GM21619 (cell line): ENCODE measurements around the gene WIPF1.

Source experiments
- ATAC-seq: cut with Tn5 transposase; IDR thresholded peaks from one replicate; pipeline ENCODE4 v1.9.1; 2021; ENCODE audit not compliant: unreplicated experiment

WIPF1 gene

GRCh38 chr2:174623106-174623637, 25.6 kb upstream of the WIPF1 start:
- no peak for ATAC-seq

GRCh38 chr2:174621323-174621722, 23.7 kb upstream of the WIPF1 start:
- no peak for ATAC-seq

- ATAC-seq = no peak
These were observed 20.6 kb upstream of the WIPF1 start for GRCh38 chr2:174618179-174618578.

- no peak for ATAC-seq
These were observed 20.1 kb upstream of the WIPF1 start for GRCh38 chr2:174617718-174618117.

GRCh38 chr2:174617120-174617519, 19.5 kb upstream of the WIPF1 start:
- no peak for ATAC-seq

GRCh38 chr2:174615871-174616436, 18.4 kb upstream of the WIPF1 start:
- ATAC-seq = peak; percentile 40

GRCh38 chr2:174614261-174614660, 16.7 kb upstream of the WIPF1 start:
- ATAC-seq = no peak

- ATAC-seq = no peak
These were observed 15.9 kb upstream of the WIPF1 start for GRCh38 chr2:174613531-174613930.

GRCh38 chr2:174612970-174613369, 15.4 kb upstream of the WIPF1 start:
- no peak for ATAC-seq

- no peak for ATAC-seq
These were observed 14.2 kb upstream of the WIPF1 start for GRCh38 chr2:174611854-174612253.

- ATAC-seq = peak; percentile 1
These were observed 13.4 kb upstream of the WIPF1 start for GRCh38 chr2:174611006-174611405.

- peak; percentile 20 for ATAC-seq
These were observed 12.8 kb upstream of the WIPF1 start for GRCh38 chr2:174610243-174610995.

GRCh38 chr2:174609261-174609660, 11.7 kb upstream of the WIPF1 start:
- no peak for ATAC-seq

- ATAC-seq = peak; percentile 37
These were observed 11.2 kb upstream of the WIPF1 start for GRCh38 chr2:174608866-174609214.

- ATAC-seq = peak; percentile 76
These were observed 10.6 kb upstream of the WIPF1 start for GRCh38 chr2:174607989-174608865.

GRCh38 chr2:174607584-174607983, 10.0 kb upstream of the WIPF1 start:
- ATAC-seq = no peak

GRCh38 chr2:174606336-174606735, 8.7 kb upstream of the WIPF1 start:
- ATAC-seq = no peak

- no peak for ATAC-seq
These were observed 8.1 kb upstream of the WIPF1 start for GRCh38 chr2:174605687-174606086.

GRCh38 chr2:174603280-174603679, 5.7 kb upstream of the WIPF1 start:
- ATAC-seq = no peak

- no peak for ATAC-seq
These were observed 5.1 kb upstream of the WIPF1 start for GRCh38 chr2:174602745-174603144.

GRCh38 chr2:174600349-174600748, 2.7 kb upstream of the WIPF1 start:
- ATAC-seq = no peak
